Embryonic facial prominence (tissue), 1 donor: Measurements from ENCODE around the gene SIRT3.
"Not testable (repeated sequence)": the region's sequence is repeated elsewhere in the genome, so short reads cannot be mapped to it uniquely, and the experiment has no call there.

Source experiments
- DNase-seq: peaks from one replicate; pipeline ENCODE4 v3.0.0-alpha.2; 2016; ENCODE audit errors: extremely low spot score

Gene SIRT3

GRCh38 chr11:270451-271318, 34.5 kb upstream of the SIRT3 start:
- no peak for DNase-seq

DNA sequence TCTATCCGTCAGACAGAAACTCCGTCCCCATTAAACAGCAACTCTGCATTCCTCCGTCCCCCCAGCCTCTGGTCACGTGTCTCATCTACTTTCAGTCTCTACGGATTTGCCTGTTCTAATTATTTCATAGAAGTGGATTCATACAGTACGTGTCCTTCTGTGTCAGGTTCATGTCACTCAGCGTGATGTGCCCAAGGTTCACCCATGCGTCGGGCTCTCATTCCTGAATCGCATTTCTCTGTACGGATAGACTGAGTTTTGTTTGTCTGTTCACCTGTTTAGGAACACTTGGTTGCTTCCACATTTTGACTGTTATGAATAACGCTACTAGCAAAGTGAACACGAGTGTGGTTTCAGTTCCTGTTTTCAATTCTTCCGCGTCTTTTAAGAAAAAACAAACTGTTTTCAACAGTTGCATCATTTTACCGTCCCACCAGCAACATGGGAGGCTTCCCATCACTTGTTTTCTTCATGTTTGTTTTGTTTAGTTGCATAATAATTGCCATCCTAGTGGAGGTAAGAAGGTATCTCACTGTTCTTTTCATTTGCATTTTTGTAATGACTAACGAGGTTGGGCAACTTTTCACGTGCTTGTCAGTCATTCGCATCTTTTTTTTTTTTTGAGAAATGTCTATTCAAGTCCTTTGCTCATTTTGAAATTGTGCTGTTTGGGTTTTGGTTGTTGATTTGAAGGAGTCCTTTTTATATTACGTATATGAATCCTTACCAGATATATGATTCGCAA, 33.2 kb upstream of the SIRT3 start:
- no peak for DNase-seq

DNA sequence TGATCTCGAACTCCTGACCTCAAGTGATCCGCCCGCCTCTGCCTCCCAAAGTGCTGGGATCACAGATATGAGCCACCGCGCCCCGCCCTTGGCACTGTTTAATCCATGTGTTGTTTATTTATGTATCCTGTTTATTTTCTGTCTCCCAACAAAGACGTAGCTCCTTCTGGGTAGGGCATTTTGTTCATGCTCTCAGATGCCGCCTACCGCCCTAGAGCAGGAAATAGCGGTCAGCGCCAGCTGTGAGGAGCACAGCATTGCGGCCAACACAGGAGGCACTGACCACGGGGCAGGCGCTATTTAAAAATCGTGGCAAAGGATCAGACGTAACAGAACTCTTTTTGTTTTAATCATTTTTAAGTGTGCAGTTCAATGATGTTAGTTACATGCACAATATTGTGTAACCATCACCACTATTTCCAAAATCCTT, 32.6 kb upstream of the SIRT3 start:
- DNase-seq, result not testable (repeated sequence)

DNA sequence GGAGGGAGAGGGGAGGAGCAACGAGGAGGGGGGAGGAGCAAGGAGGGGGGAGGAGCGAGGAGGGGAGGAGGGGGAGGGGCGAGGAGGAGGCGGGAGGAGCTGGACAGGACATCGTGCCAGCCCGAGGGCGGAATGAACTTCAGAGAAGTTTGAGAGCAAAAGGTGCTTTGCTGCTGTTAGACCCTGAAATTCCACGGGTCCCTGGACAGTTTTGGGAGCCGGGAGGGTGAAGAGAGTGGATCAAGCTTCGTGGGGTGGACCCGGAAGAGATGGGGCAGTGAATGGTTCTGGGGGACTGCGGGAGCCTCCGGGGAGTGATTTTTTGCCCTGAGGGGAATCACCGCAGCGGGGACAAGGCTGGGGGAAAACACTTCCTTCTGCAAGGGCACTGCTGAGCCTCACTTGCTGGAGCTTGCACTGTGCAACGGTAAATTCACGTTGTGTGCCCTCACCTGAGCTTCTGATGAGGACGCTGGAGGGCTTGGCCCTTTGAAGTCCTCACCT, 31.4 kb upstream of the SIRT3 start:
- DNase-seq, result no peak

DNA sequence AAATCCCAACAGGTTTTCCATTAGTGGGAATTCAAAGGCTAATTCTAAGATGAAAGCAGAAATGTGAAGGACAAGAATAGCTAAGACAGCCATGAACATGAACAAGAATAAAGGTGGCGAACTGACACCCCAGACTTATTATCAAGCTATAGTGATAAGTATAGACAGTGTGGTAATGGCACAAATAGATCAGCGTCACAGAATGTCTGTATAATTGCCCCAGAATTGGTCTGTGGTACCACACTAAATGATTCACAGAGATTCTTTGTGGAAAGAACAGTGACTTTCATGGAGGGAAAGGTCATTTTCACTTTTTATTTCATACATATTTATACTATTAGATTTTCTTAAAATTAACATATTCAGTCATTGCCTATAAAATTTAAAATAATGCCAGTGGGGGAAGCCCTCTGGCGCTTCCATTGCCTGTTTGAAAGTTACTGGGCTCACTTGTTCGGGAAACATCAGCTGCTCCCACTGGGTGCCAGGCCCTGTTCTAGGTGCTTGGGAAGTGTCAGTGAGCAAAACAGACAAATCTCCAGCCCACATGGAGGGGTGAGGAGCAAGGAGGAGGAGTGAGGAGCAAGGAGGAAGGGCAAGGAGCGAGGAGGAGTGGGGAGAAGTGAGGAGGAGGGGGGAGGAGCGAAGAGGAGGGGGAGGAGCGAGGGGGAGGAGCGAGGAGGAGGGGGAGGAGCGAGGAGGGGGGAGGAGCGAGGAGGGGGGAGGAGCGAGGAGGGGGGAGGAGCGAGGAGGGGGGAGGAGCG, 30.7 kb upstream of the SIRT3 start:
- DNase-seq, result no peak

DNA sequence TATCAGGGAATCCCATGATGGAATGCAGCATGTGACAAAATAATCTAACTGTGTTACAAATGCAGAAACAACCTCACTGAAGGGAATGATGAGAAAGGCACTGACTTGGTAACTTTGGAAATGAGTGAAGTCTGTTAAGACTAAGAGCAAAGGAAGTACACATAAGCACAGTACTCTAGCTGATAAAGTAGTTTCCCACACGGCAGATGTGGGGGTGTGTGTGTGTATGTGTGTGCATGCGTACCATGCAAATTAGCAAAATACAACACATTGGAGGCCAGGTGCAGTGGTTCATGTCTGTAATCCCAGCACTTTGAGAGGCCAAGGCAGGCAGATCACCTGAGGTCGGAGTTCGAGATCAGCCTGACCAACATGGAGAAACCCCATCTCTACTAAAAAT, 25.5 kb upstream of the SIRT3 start:
- DNase-seq, result no peak

DNA sequence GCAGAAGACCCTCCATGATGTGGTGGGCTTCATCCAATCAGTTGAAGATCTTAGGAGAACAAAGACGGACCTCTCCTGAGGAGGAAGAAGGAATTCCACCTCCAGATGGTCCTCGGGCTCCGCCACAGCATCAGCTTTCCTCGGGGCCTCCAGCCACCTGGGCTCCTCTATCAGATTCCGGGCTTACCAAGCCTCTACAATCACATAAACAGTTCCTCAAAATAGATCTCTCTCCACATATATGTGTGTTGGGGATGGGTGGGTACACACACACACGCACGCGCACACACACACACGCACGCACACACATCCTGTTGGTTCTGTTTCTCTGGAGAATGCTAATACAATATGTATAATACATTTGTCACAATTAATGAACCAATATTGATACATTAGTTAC, 23.3 kb upstream of the SIRT3 start:
- DNase-seq, result no peak

GRCh38 chr11:257766-258493, 21.8 kb upstream of the SIRT3 start:
- no peak for DNase-seq

DNA sequence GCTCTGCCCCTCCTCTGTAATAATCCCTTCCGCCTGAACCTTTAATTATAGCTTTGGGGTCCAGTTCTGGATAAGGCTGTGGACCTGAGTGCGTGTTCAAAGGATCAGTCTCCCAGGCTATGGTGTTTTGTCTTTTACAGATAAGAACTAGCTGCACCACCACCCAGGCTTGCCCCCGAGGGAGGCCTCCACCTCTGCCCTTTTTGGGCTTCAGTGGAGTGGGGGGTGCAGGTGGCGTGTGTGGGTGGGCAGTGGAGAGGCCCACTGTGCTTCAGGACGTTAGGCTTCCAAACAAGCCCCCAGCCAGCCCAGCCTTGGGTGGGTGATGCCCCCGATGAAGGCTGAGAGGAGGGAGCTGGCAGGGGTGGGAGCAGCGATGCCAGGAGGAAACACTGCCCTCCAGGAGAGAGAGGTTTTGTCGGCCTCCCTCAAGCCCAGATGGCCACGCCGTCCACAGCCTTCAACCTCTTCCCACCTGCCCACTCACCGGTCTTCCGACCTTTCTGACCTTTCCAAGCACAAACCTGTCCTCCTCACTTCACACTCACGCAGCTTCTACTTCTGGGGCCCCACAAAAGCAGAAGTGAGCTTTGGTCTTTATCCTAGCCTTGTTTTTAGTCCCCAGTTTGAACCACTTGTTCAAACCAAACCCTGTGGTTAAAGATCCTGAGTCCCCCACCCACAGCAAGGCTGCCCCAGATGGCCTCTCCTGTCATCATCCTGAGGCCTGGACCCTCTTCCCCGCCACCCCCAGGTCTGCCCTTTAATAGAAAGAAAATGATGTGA, 21.0 kb upstream of the SIRT3 start:
- no peak for DNase-seq

DNA sequence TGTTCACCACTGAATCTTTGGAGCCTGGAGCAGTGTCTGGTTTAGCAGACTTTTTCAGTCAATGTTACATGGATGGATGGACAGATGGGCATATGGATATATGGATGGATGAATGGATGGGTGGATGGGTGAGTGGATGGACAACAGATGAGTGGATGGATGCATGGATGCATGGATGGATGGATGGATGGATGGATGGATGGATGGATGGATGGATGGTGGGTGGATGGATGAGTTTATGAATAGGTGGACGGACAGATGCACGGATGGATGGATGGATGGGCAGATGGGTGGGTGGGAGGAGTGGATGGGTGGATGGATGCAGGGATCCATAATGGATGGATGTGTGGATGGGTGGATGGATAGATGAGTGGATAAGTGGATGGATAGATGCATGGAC, 19.7 kb upstream of the SIRT3 start:
- DNase-seq, result no peak

- DNase-seq, result no peak
These were observed 19.0 kb upstream of the SIRT3 start for GRCh38 chr11:255176-255575.

GRCh38 chr11:253886-254270, 17.7 kb upstream of the SIRT3 start:
- DNase-seq, result no peak

- DNase-seq, result no peak
These were observed 17.2 kb upstream of the SIRT3 start for GRCh38 chr11:253160-253885.

- no peak for DNase-seq
These were observed 16.5 kb upstream of the SIRT3 start for GRCh38 chr11:252666-253065.

DNA sequence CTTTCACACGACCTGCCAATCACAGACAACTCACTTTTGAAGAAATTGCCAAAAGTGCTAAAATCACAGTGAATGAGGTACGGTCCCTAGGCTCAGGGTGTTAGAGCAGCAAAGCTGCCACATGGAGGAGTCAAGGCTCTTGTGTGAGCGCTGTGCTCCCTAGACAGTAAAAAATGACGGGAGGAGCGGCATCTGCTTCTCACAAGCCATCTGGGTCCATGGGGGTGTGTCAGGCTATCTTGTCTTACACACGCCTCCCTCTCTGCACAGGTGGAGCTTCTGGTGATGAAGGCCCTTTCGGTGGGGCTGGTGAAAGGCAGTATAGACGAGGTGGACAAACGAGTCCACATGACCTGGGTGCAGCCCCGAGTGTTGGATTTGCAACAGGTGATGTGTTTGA, 15.4 kb upstream of the SIRT3 start:
- no peak for DNase-seq

DNA sequence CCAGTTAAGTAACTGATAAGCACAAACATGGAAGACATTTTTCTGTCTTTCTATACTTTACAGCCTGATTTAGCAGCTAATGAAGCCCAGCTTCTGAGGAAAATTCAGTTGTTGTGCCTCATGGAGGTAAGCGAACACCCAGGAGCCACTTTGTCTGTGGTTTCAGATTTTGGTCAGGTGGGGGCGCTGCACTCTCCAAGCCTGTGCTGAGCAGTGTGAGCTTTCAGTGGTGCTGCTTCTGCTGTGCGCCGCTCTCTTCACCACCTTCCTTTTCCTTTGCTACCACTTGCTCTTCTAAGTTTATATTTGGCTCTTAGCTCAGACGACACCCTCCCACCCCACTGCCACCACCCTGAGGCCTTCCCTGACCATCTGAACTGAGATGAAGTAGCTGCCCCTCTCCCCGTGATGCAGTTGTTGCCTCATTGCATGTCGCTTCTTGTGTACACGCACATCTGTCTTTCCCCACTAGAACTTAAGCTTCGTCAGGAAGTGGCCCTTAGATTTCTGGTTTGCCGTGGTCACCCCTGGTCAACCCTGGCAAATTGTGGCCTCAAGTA, 14.7 kb upstream of the SIRT3 start:
- DNase-seq, result no peak

- no peak for DNase-seq
These were observed 14.1 kb upstream of the SIRT3 start for GRCh38 chr11:250274-250673.

GRCh38 chr11:249062-249461, 12.9 kb upstream of the SIRT3 start:
- no peak for DNase-seq

- no peak for DNase-seq
These were observed 8.2 kb upstream of the SIRT3 start for GRCh38 chr11:244376-244775.

DNA sequence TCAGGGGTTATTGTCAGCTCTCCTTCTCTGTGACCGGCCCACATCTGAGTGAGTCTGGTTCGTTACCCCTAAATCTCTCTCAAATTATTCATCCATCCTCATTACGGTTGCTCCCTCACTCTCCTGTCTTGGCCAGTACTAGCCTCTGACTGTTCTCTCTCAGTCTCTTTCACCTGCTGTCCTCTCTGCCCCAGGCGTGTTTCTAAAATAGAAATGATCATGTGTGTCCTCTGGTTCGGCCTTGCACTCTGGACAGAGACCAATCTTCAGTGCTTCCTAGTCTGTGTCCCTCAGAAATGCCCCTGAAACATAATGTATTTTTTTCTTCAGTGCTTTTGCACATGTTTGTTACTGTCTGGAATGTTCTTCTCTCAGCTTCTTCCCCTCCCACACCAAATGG, 5.5 kb upstream of the SIRT3 start:
- DNase-seq, result no peak
